HG03039 (cell line): ENCODE measurements around the gene SLC25A34.

Experiments used
- ATAC-seq: cut with Tn5 transposase; IDR thresholded peaks from one replicate; pipeline ENCODE4 v1.9.1; 2021; ENCODE audit warnings: mild to moderate bottlenecking, moderate library complexity; ENCODE audit not compliant: unreplicated experiment

Gene SLC25A34

GRCh38 chr1:15712168-15712567 is 23.9 kb upstream of the SLC25A34 start:
- ATAC-seq: no peak

- ATAC-seq: no peak
These were observed 21.5 kb upstream of the SLC25A34 start for GRCh38 chr1:15714406-15715136.

GRCh38 chr1:15717418-15718125 is 18.5 kb upstream of the SLC25A34 start:
- ATAC-seq: no peak

- ATAC-seq: no peak
These were observed 17.9 kb upstream of the SLC25A34 start for GRCh38 chr1:15718199-15718601.

GRCh38 chr1:15719381-15720120 is 16.5 kb upstream of the SLC25A34 start:
- ATAC-seq: no peak

- no peak for ATAC-seq
These were observed 15.2 kb upstream of the SLC25A34 start for GRCh38 chr1:15720861-15721260.

- ATAC-seq: no peak
These were observed 13.6 kb upstream of the SLC25A34 start for GRCh38 chr1:15722411-15722810.

- ATAC-seq: no peak
These were observed 13.1 kb upstream of the SLC25A34 start for GRCh38 chr1:15722836-15723532.

GRCh38 chr1:15723631-15724246 is 12.3 kb upstream of the SLC25A34 start:
- no peak for ATAC-seq

- ATAC-seq: no peak
These were observed 10.8 kb upstream of the SLC25A34 start for GRCh38 chr1:15724949-15725880.

GRCh38 chr1:15726508-15726907 is 9.6 kb upstream of the SLC25A34 start:
- no peak for ATAC-seq

- no peak for ATAC-seq
These were observed 9.0 kb upstream of the SLC25A34 start for GRCh38 chr1:15727021-15727420.

GRCh38 chr1:15727424-15727823 is 8.6 kb upstream of the SLC25A34 start:
- no peak for ATAC-seq

- no peak for ATAC-seq
These were observed 8.1 kb upstream of the SLC25A34 start for GRCh38 chr1:15727866-15728534.

- no peak for ATAC-seq
These were observed 7.0 kb upstream of the SLC25A34 start for GRCh38 chr1:15728937-15729657.

- no peak for ATAC-seq
These were observed 5.6 kb upstream of the SLC25A34 start for GRCh38 chr1:15730423-15730822.

- no peak for ATAC-seq
These were observed 5.1 kb upstream of the SLC25A34 start for GRCh38 chr1:15730936-15731335.
